ENCODE data around the gene SLC26A6. TPM values are rescaled to one million over a fixed set of nuclear protein-coding genes. Genes with fewer than 3 reads are reported as not detected.

SLC26A6 gene
- total RNA-seq, 4 donors from 2014 or later = 9.4 to 36.5 (median 17.9) TPM

DNA sequence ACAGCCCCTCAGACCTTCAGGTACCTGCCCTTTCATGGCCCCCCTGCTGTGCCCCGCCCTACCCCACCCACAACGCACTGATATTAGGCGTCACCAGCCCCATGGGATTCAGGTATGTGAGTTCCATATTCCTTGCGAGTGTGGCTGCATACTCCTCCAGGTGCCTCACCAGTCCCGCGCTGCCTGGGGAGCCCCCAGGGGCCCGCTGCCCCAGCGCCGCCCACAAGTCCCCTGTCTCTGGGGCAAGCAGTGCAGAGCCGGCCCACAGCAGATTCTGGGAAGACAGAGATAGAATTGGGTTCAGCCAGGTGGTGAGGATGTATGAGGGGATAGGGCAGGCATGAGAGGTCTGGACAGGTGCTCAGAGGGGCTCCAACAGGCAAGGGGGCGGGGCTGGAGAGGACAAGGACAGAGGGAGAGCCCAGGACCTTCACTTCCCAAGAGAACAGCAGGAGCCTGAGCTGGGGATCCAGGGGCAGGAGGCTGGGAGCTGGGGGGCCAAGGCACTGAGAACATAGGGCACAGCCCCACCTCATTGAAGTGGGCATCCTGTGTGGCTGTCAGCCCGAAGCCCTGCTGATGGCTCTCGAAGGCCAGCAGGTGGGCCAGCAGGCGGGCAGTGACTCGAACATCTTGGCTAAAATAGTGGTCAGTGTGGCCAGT, 13.1 kb upstream of the SLC26A6 start:
- intact Hi-C loops (cut with DNase I; ENCODE audit: low total_unique reads) = no loop called here
- TF ChIP-seq POLR2A (IDR thresholded peaks at IDR 0.05) = no peak
- TF ChIP-seq, protein P1, sequence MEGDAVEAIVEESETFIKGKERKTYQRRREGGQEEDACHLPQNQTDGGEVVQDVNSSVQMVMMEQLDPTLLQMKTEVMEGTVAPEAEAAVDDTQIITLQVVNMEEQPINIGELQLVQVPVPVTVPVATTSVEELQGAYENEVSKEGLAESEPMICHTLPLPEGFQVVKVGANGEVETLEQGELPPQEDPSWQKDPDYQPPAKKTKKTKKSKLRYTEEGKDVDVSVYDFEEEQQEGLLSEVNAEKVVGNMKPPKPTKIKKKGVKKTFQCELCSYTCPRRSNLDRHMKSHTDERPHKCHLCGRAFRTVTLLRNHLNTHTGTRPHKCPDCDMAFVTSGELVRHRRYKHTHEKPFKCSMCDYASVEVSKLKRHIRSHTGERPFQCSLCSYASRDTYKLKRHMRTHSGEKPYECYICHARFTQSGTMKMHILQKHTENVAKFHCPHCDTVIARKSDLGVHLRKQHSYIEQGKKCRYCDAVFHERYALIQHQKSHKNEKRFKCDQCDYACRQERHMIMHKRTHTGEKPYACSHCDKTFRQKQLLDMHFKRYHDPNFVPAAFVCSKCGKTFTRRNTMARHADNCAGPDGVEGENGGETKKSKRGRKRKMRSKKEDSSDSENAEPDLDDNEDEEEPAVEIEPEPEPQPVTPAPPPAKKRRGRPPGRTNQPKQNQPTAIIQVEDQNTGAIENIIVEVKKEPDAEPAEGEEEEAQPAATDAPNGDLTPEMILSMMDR (IDR thresholded peaks at IDR 0.05) = no peak
- no peak for DNase-seq (ENCODE audit: low spot score in 2 of 2)
- 89 to 91% methylated on average over 14 of the region's 15 CpGs for WGBS, 2 donors
- H3K4me3 ChIP-seq (ENCODE audit: low read depth, poor library complexity, severe bottlenecking) = no peak overlapping the region

DNA sequence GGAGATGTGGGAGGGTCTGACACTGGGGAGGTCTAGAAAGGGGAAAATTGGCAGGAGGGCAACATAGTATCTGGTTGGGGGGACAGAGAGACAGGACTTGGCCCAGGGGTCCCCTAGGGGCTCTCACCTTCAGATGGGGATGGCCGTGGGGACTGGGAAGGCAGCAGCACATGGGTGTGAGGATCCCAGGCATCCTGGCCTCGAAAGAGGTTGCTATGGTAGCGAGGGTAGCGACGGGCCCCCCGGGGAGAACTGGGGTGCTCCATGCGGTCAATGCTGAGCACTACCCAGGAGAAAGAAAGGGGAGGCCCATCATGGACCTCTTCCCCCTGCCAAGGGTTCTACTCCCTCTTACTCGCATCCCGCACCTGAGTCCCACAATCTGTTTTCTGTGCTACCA, 12.5 kb upstream of the SLC26A6 start:
- 78 to 82% methylated on average over 9 of the region's 9 CpGs for WGBS, 2 donors
- no peak for DNase-seq (ENCODE audit: low spot score in 2 of 2)
- H3K4me3 ChIP-seq (ENCODE audit: low read depth, poor library complexity, severe bottlenecking) = no peak overlapping the region
- intact Hi-C loops (cut with DNase I; ENCODE audit: low total_unique reads) = no loop called here
- no peak for TF ChIP-seq POLR2A (IDR thresholded peaks at IDR 0.05)
- TF ChIP-seq, protein P1 (IDR thresholded peaks at IDR 0.05) = no peak

DNA sequence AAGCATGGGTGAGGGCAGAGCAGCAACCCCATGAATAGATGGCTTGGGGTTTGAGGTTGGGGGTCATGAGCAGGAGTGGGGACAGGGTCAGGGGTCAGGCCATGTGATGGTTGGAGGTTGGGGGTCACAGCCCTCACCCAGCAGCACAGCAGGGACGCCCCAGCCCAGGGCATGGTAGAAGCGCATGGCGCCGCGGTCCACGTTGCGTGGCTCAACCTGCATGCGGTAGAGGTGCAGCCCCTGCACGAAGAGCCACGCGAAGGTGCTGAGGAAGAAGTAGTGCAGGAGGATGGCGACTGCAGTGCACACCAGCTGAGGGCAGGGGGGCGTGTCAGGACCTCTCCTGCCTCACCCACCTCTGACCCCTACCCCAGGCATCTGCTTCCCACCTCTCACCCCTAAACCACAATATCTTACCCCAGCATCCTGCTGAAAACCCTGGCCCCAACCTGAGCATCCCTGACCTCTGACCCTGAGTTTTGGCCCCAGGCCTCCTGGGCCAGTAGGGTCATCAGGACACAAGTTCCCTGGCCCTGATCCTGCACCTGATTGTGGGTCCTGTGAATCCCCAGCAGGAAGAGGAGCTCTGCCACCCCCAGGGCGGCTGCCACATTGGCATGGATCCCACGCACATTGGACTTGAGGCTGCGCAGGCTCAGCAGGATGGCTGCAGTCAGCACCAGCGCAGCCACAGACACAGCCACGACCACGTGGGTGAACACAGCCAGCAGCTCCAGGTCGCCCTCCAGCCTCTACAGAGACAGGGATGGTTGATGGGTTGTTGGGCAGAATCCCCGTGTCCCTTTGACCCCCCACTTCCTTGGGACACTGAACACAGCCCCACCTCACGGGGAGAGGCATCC, 9.9 kb upstream of the SLC26A6 start:
- H3K4me3 ChIP-seq (ENCODE audit: low read depth, poor library complexity, severe bottlenecking) = no peak overlapping the region
- no peak for DNase-seq (ENCODE audit: low spot score in 2 of 2)
- no peak for TF ChIP-seq POLR2A (IDR thresholded peaks at IDR 0.05)
- TF ChIP-seq, protein P1 (IDR thresholded peaks at IDR 0.05) = no peak
- WGBS, 2 donors = 94 to 96% methylated on average over 16 to 19 of the region's 22 CpGs
- intact Hi-C loops (cut with DNase I; ENCODE audit: low total_unique reads) = no loop called here

DNA sequence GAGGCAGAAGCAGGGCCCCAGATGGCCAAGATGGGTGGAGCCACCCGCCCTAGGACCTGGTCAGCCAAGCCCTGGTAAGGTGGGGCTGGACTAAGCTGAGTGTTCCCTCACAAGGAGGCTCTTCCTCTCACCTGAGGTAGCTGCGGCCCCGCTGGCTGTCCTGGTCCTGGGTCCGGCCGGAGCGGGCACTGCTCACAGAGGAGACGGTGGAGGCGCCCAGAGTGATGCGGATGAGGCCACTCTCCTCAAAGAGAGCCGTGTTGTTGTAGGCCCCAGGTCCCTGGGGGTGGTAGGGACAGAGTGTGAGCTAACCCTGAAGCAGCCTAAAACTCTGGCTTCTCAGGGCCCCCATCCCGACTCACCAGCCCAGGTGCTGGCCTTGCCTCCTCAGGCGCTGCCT, 7.3 kb upstream of the SLC26A6 start:
- no peak for DNase-seq (ENCODE audit: low spot score in 2 of 2)

DNA sequence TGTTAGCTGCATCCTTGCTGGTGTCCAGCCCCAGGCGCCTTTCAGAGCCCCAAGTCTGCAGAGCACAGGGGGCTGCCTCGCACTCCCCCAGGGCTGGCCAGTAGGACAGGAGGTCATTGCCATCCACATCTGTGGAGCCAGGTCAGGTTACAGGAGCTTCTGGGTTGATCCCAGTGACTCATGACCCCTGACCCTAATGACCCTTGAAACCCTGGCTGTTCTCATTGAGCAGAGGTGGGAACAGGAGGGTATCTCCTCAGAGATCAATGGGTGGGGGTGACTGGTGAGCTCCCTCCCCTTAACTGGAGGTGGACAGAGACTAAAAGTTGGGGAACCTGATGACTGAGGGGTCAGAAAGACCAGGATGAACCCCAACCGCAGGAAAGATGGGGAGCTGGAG, 6.1 kb upstream of the SLC26A6 start:
- no peak for TF ChIP-seq POLR2A (IDR thresholded peaks at IDR 0.05)
- TF ChIP-seq, protein P1 (IDR thresholded peaks at IDR 0.05) = no peak
- 88 to 100% methylated on average over 1 to 2 of the region's 3 CpGs for WGBS, 2 donors

More for the DNA sequence above, 7.3 kb upstream of the SLC26A6 start:
- H3K4me3 ChIP-seq (ENCODE audit: low read depth, poor library complexity, severe bottlenecking) = no peak overlapping the region
- 90 to 93% methylated on average over 12 of the region's 12 CpGs for WGBS, 2 donors
- no peak for TF ChIP-seq POLR2A (IDR thresholded peaks at IDR 0.05)
- TF ChIP-seq, protein P1 (IDR thresholded peaks at IDR 0.05) = no peak
- intact Hi-C loops (cut with DNase I; ENCODE audit: low total_unique reads) = no loop called here

More for the DNA sequence above, 6.1 kb upstream of the SLC26A6 start:
- H3K4me3 ChIP-seq (ENCODE audit: low read depth, poor library complexity, severe bottlenecking) = no peak overlapping the region
- no peak for DNase-seq (ENCODE audit: low spot score in 2 of 2)
- intact Hi-C loops (cut with DNase I; ENCODE audit: low total_unique reads) = no loop called here
